RPMI8226 (cell line): ENCODE data around the gene POGLUT3.

Experiments
- DNase-seq: peaks from one replicate; pipeline ENCODE4 v3.0.0-alpha.2; 2015

Gene POGLUT3

GRCh38 chr11:108500169-108500568 lies 2.0 kb upstream of the POGLUT3 start:
- no peak for DNase-seq

GRCh38 chr11:108498816-108499408 lies 728 bp upstream of the POGLUT3 start:
- DNase-seq: no peak

GRCh38 chr11:108497317-108498045 lies 703 bp downstream of the POGLUT3 start:
- DNase-seq: peak; percentile 34

GRCh38 chr11:108496643-108497256 lies 1.4 kb downstream of the POGLUT3 start:
- no peak for DNase-seq

- no peak for DNase-seq
Measured at GRCh38 chr11:108495326-108495725, 2.9 kb downstream of the POGLUT3 start.

GRCh38 chr11:108494182-108494581 lies 4.0 kb downstream of the POGLUT3 start:
- DNase-seq: no peak

- DNase-seq: no peak
Measured at GRCh38 chr11:108491936-108492335, 6.2 kb downstream of the POGLUT3 start.

GRCh38 chr11:108486828-108487227 lies 11.4 kb downstream of the POGLUT3 start:
- DNase-seq: no peak

- DNase-seq: no peak
Measured at GRCh38 chr11:108486331-108486730, 11.9 kb downstream of the POGLUT3 start.

- DNase-seq: no peak
Measured at GRCh38 chr11:108483163-108483562, 15.0 kb downstream of the POGLUT3 start.

- DNase-seq: peak; percentile 13
Measured at GRCh38 chr11:108474664-108475463, 23.3 kb downstream of the POGLUT3 start.

GRCh38 chr11:108472681-108473080 lies 25.5 kb downstream of the POGLUT3 start:
- no peak for DNase-seq

- no peak for DNase-seq
Measured at GRCh38 chr11:108468478-108468864, 29.7 kb downstream of the POGLUT3 start.

- peak; percentile 98 for DNase-seq
Measured at GRCh38 chr11:108467091-108467823, 30.9 kb downstream of the POGLUT3 start, which contains the start of gene C11orf65. Gene C11orf65 (minus strand): TSS chr11:108467529. CDS start chr11:108461559, 5,970 bp downstream.

GRCh38 chr11:108466405-108466804 lies 31.8 kb downstream of the POGLUT3 start:
- DNase-seq: no peak

- no peak for DNase-seq
Measured at GRCh38 chr11:108453207-108453835, 44.9 kb downstream of the POGLUT3 start.
